Fibroblast of lung (primary cell): ENCODE data around the gene MMP15. TPM values are rescaled to one million over a fixed set of nuclear protein-coding genes. Genes with fewer than 3 reads are reported as not detected.

Source experiments
- DNase-seq, 2 donors: peaks; one replicate each; pipeline versions ENCODE4 v3.0.0 to v3.0.0-alpha.2; 2010; ENCODE audit warnings: low read depth in 2 of 2
- H2AFZ ChIP-seq: 2 replicates; pipeline ENCODE4 v1.5.1; 2012; ENCODE audit warnings: low read length, control low read depth, inconsistent platforms
- H3K27ac ChIP-seq: 2 replicates; pipeline ENCODE4 v1.5.1; 2011; ENCODE audit warnings: low read length, control low read depth; ENCODE audit not compliant: insufficient read depth
- H3K27me3 ChIP-seq: 2 replicates; pipeline ENCODE4 v1.5.1; 2011; ENCODE audit warnings: mild to moderate bottlenecking, low read length; ENCODE audit not compliant: control insufficient read depth, insufficient read depth
- H3K36me3 ChIP-seq: 2 replicates; pipeline ENCODE4 v1.5.1; 2011; ENCODE audit warnings: low read length; ENCODE audit not compliant: control insufficient read depth, insufficient read depth
- H3K4me1 ChIP-seq: 2 replicates; pipeline ENCODE4 v1.5.1; 2011; ENCODE audit warnings: low read length; ENCODE audit not compliant: control insufficient read depth, insufficient read depth; ENCODE audit errors: extremely low read depth
- H3K4me2 ChIP-seq: 2 replicates; pipeline ENCODE4 v1.5.1; 2011; ENCODE audit warnings: low read length, control low read depth; ENCODE audit not compliant: insufficient read depth; ENCODE audit errors: extremely low read depth
- H3K4me3 ChIP-seq, 4 experiments: fragments of 200-600 bp in 1 of 4; sonication (generic) in 1 of 4; replicated peaks in 1 of 4; 2 replicates each; pipeline ENCODE4 v1.5.1; 2011 to 2016; ENCODE audit warnings: low read length in 4 of 4, low read depth in 3 of 4, mild to moderate bottlenecking in 3 of 4, control low read depth in 2 of 4, inconsistent platforms in 1 of 4, mixed read lengths in 1 of 4; ENCODE audit not compliant: insufficient read depth in 1 of 4; ENCODE audit errors: control extremely low read depth in 1 of 4
- H3K79me2 ChIP-seq: 2 replicates; pipeline ENCODE4 v1.5.1; 2012; ENCODE audit warnings: mild to moderate bottlenecking, low read length, inconsistent platforms; ENCODE audit not compliant: control insufficient read depth, insufficient read depth
- H3K9ac ChIP-seq: 2 replicates; pipeline ENCODE4 v1.5.1; 2011; ENCODE audit warnings: mild to moderate bottlenecking, low read length, control low read depth; ENCODE audit not compliant: insufficient read depth
- H3K9me3 ChIP-seq: 2 replicates; pipeline ENCODE4 v1.5.1; 2012; ENCODE audit warnings: low read depth, low read length; ENCODE audit not compliant: control insufficient read depth, insufficient read depth
- H4K20me1 ChIP-seq: 2 replicates; pipeline ENCODE4 v1.5.1; 2011; ENCODE audit warnings: low read length; ENCODE audit not compliant: control insufficient read depth, insufficient read depth; ENCODE audit errors: extremely low read depth
- EZH2 ChIP-seq: IDR thresholded peaks from 2 replicates; pipeline ENCODE4 v1.5.1; 2012; ENCODE audit warnings: low read length, control low read depth, mild to moderate bottlenecking; ENCODE audit errors: missing control alignments
- polyA plus RNA-seq, 2 donors: library from polyadenylated mRNA; depleted of rRNA in 1 of 2; stranded (reverse) in 1 of 2; unstranded in 1 of 2; fragments of >200 nt; gene quantifications; 2 replicates each; pipeline ENCODE4 v1.2.1, GENCODE V29; 2011 to 2012; ENCODE audit warnings: missing spikeins in 1 of 2
- total RNA-seq: library from RNA; depleted of rRNA; stranded (reverse); fragments of >200 nt; gene quantifications from 2 replicates; pipeline ENCODE4 v1.2.1, GENCODE V29; 2014
- TF ChIP-seq, protein P1 (sequence below), 2 donors: IDR thresholded peaks in 1 of 2; conservative IDR thresholded peaks in 1 of 2; 1 replicate in 1 of 2; 2 replicates in 1 of 2; pipeline ENCODE4 v1.5.1; 2011 to 2012; ENCODE audit warnings: low read length in 2 of 2, control low read depth in 1 of 2, inconsistent platforms in 1 of 2, low read depth in 1 of 2, mild to moderate bottlenecking in 1 of 2

Gene MMP15
- total and polyA plus RNA-seq, 2 donors (not counting 1 experiment from before 2014, with no cell fraction given): 0.74 to 6.4 TPM

GRCh38 chr16:58029410-58029809, 3.9 kb downstream of the MMP15 start:
- H3K9ac ChIP-seq: no peak overlapping the region
- no peak overlapping the region for H3K4me2 ChIP-seq
- H3K79me2 ChIP-seq: no peaks in the 10 kb centered on the region
- no peaks in the 10 kb centered on the region for H3K4me1 ChIP-seq
- H2AFZ ChIP-seq: no peak overlapping the region
- H4K20me1 ChIP-seq: no peaks in the 10 kb centered on the region
- TF ChIP-seq EZH2: no peak
- TF ChIP-seq, protein P1, sequence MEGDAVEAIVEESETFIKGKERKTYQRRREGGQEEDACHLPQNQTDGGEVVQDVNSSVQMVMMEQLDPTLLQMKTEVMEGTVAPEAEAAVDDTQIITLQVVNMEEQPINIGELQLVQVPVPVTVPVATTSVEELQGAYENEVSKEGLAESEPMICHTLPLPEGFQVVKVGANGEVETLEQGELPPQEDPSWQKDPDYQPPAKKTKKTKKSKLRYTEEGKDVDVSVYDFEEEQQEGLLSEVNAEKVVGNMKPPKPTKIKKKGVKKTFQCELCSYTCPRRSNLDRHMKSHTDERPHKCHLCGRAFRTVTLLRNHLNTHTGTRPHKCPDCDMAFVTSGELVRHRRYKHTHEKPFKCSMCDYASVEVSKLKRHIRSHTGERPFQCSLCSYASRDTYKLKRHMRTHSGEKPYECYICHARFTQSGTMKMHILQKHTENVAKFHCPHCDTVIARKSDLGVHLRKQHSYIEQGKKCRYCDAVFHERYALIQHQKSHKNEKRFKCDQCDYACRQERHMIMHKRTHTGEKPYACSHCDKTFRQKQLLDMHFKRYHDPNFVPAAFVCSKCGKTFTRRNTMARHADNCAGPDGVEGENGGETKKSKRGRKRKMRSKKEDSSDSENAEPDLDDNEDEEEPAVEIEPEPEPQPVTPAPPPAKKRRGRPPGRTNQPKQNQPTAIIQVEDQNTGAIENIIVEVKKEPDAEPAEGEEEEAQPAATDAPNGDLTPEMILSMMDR (conservative IDR thresholded peaks at IDR 0.05 in 1 of 2, IDR thresholded peaks at IDR 0.05 in 1 of 2; ENCODE audit: low read depth in 1 of 2, low read length in 2 of 2): no peak
- peaks cover 13% of the 10 kb centered on the region for H3K27me3 ChIP-seq
- H3K9me3 ChIP-seq: no peaks in the 10 kb centered on the region
- no peak for DNase-seq
- no peaks in the 10 kb centered on the region for H3K36me3 ChIP-seq
- H3K4me3 ChIP-seq: no peak overlapping the region
- H3K27ac ChIP-seq: no peak overlapping the region

DNA sequence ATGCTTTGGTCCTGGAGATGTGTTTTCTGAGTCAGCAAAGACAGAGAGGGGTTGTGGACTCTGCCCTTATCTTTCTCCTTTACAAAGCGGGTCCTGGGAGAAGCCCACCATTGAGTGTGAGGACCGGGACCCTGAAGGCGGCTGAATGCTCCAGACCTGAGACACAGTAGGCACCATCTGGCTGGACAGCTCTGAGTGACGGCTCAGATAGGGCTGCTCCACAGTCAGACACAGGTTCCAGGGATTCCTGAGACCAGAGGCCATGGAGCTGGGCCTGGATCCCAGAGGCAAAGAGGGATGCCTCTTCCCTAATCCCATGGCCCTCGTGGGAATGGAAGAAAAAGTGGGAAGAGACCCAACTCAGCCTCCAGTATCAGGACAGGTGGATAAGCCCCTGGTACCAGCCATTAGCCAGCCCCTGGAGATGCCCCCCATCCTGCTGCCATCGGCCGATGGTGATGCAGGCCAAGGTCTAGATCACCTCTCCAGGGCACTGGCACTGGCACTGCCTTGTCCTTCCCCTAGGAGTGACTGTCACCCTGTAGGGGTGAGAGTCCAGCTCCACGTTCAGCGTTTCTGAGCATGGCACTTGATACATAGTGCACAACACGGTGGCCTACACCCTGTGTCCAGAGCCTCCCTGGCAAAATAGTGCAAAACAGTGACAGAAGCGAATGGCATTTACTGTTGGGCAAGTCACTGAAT, 4.7 kb downstream of the MMP15 start:
- H3K4me3 ChIP-seq: no peak overlapping the region
- H3K27me3 ChIP-seq: peaks cover 13% of the 10 kb centered on the region
- no peaks in the 10 kb centered on the region for H3K79me2 ChIP-seq
- no peak overlapping the region for H3K4me2 ChIP-seq
- H3K27ac ChIP-seq: no peak overlapping the region
- TF ChIP-seq, protein P1 (conservative IDR thresholded peaks at IDR 0.05 in 1 of 2, IDR thresholded peaks at IDR 0.05 in 1 of 2; ENCODE audit: low read depth in 1 of 2, low read length in 2 of 2): no peak
- no peak for TF ChIP-seq EZH2
- no peaks in the 10 kb centered on the region for H3K4me1 ChIP-seq
- H3K9me3 ChIP-seq: no peaks in the 10 kb centered on the region
- no peak overlapping the region for H2AFZ ChIP-seq
- no peaks in the 10 kb centered on the region for H3K36me3 ChIP-seq
- H3K9ac ChIP-seq: no peak overlapping the region
- H4K20me1 ChIP-seq: no peaks in the 10 kb centered on the region
- no peak for DNase-seq

GRCh38 chr16:58031016-58031800, 5.7 kb downstream of the MMP15 start:
- Histone ChIP-seq H3K36me3 (no peaks in the 10 kb centered on the region), H3K4me1 (no peaks in the 10 kb centered on the region), H3K4me2 (no peak overlapping the region), H3K79me2 (no peaks in the 10 kb centered on the region), H3K27ac (no peak overlapping the region), H3K4me3 (no peak overlapping the region), H4K20me1 (no peaks in the 10 kb centered on the region), H3K27me3 (peaks cover 13% of the 10 kb centered on the region), H3K9me3 (no peaks in the 10 kb centered on the region), H2AFZ (no peak overlapping the region), H3K9ac (no peak overlapping the region)
- DNase-seq: no peak
- TF ChIP-seq, protein P1 (conservative IDR thresholded peaks at IDR 0.05 in 1 of 2, IDR thresholded peaks at IDR 0.05 in 1 of 2; ENCODE audit: low read depth in 1 of 2, low read length in 2 of 2): no peak
- no peak for TF ChIP-seq EZH2
